GM18873 (cell line): Measurements from ENCODE around the gene UGT2A2.

Experiments used
- ATAC-seq: cut with Tn5 transposase; IDR thresholded peaks from one replicate; pipeline ENCODE4 v1.9.1; 2021; ENCODE audit warnings: mild to moderate bottlenecking, moderate library complexity, moderate number of reproducible peaks; ENCODE audit not compliant: unreplicated experiment, low FRiP score

UGT2A2 gene

GRCh38 chr4:69577245-69577644 is 62.2 kb downstream of the UGT2A2 start:
- ATAC-seq, result no peak

GRCh38 chr4:69576251-69576877 is 63.1 kb downstream of the UGT2A2 start:
- ATAC-seq, result no peak

GRCh38 chr4:69568787-69569186 is 70.7 kb downstream of the UGT2A2 start:
- no peak for ATAC-seq

- no peak for ATAC-seq
Observed at GRCh38 chr4:69563424-69563823, 76.0 kb downstream of the UGT2A2 start.

GRCh38 chr4:69549651-69550050 is 89.8 kb downstream of the UGT2A2 start:
- no peak for ATAC-seq

- ATAC-seq, result no peak
Observed at GRCh38 chr4:69546134-69546765, 93.2 kb downstream of the UGT2A2 start.
